HG02885 (cell line): Measurements from ENCODE around the gene NSUN6.
A peak's percentile ranks its signal among the peaks of the same experiment; 100 is the strongest.

Experiments used
- ATAC-seq: cut with Tn5 transposase; IDR thresholded peaks from one replicate; pipeline ENCODE4 v1.9.1; 2021; ENCODE audit warnings: mild to moderate bottlenecking; ENCODE audit not compliant: unreplicated experiment, poor library complexity

NSUN6 gene, protein sequence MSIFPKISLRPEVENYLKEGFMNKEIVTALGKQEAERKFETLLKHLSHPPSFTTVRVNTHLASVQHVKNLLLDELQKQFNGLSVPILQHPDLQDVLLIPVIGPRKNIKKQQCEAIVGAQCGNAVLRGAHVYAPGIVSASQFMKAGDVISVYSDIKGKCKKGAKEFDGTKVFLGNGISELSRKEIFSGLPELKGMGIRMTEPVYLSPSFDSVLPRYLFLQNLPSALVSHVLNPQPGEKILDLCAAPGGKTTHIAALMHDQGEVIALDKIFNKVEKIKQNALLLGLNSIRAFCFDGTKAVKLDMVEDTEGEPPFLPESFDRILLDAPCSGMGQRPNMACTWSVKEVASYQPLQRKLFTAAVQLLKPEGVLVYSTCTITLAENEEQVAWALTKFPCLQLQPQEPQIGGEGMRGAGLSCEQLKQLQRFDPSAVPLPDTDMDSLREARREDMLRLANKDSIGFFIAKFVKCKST

DNA sequence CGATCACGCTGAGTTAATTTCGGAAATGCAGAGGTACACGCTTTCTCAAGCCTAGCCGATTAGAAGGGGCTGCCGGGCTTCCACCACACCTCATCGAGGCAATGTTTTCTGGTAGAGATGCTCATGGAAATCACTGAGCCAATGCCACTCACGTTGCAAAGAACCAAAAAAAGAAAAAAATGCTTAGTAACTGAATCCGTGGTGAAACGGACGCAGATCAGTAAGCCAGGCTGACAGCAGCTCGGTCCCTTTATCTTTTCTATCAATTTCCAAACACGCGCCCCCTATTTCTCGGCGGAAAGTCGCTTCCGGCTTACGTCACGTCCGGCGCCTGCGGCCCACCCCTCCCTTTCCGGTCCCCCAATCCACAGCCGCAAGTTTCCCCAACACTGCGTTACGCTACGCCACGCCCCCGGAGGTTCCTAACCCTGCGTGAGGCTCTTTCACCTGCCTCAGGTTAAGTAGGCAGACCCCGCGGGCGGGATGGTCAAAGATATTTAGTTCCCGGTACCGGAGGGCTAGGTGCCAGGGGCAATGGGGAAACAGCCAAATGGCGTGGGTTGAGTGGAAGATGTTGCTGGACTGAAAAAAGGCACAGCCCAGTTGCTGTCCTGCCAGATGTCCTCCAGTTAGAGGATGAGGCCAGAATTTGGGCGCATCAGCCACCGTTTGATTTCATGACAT is at the start of gene NSUN6:
TSS of gene NSUN6 (minus strand) at position 264 of the 684 bp plus-strand sequence. CDS start 384 bp downstream, outside the sequence.
- ATAC-seq = peak; percentile 98

DNA sequence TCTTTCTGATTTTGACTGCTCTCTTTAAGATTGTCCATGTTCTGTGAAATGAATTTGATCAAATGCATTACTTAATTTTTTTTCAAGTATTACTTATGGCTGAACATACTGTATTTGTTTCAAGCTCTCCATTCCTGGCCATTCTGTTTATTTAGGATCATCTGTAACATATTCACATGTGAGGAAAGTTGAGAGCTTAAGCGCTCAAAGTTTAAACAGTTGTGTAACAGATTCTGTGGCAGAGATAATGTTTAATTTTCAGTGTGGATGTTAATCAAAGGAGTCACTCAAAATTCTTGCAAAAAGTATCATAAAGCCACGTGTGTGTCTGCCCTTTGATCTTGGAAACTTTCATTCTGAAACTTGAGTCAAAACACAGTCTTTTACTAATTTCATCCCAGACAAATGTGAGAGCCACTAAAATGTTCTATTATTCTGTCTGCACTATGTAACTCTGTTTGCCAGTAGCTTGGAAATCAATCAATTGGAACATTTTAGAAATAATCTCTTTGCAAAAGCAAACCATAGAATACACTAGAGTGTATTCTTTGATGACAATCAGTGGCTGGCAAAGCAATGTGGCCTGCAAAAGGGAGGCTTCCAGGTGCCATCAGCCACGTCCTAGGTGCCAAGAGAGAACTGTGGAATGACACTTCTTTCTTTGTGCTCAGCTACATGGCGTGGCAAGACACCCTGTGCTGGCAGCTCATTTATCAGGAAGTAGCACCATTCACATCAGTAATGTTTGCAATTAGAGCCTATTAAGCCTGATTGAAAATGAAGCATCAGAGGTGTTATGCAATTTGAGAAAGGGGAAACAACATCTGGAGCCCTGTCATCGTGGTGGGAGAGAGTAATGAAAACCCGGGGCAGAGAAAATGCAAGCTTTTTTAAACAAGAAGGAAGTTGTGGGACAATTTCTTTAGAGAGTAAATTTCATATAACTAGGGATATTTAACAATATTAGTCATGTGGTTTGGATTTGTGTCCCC is 48.8 kb upstream of the NSUN6 start:
- no peak for ATAC-seq

DNA sequence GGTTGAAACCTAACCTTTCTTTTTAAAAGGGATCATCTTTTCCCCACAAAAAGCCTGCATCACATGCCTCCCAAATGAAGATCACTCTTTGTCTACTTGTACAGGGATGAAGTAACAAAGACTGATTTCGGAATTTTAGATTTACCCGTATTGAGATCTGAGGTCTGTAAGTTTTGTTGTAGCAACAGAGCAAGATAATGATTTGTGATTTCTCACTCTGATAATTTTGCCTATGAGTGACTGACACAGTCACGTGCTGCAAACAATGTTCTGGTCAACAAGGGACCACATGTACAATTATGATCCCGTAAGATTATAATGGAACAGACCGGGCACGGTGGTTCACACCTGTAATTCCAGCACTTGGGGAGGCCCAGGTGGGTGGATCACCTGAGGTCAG is 39.2 kb upstream of the NSUN6 start:
- no peak for ATAC-seq

DNA sequence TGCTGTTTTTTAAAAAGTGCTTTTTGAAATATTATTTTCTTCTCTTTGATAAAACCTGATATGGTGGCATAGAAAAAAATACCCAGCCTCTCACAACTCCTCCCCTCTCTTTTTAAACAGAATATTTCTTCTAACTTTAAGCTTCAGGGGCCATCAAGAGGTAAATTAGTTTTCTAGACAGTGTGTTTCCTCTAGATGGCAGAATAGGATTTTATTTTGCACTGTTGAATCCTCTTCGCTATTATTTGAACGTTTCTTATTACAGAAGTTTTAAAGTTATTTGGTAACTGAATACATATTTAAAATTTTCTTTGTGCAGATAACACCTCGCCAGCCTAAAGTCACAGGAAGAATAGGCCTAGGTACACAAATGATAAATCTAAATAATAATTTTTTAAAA is 38.1 kb upstream of the NSUN6 start:
- ATAC-seq = no peak

DNA sequence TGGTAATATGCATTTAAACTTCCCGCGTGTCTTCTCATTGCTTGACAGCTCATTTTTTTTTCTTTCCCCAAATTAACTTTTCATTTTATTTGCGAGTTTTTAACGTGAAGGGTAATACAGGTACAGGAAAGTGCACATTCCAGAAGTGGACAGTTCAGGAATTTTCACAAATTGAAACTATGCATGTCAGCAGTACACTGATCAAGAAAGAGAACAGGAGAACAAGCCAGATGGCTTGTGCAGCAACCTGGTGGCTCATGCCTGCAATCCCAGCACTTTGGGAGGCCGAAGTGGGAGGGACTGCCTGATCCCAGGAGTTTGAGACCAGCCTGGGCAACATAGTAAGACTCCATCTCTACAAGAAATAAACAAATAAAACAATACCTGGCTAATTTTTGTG is 36.3 kb upstream of the NSUN6 start:
- no peak for ATAC-seq

DNA sequence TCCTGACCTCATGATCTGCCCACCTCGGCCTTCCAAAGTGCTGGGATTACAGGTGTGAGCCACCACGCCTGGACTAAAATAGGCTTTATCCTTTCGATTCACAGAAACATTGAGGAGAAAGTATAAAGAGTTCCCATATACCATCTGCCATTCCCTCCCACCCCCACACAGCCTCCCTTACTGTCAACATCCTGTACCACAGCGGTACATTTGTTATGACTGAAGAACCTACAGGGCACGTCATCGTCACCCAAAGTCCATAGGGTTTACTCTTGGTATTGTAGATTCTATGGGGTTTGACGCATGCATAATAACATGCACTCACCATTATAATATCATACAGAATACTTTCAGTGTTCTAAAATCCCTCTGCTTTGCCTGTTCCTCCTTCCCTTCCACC is 35.8 kb upstream of the NSUN6 start:
- ATAC-seq = no peak

DNA sequence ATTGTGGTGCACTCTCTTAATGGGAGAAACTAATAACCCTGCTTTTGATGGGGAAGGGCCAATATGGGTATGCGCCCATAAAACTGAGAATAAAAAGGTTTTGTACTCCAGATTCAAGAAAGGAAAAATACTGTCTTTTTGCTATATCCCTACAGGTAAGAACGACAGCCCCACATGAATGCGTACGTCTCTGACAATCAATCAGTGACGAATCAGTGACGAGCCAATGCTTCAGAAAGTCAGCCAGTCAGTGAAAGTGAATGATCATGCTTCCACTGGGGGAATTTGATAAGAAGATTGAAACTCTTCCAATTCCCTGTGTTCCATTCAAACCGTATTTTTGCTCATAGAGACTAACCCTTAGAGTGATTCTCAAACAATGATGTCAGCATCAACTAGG is 34.2 kb upstream of the NSUN6 start:
- ATAC-seq = no peak

DNA sequence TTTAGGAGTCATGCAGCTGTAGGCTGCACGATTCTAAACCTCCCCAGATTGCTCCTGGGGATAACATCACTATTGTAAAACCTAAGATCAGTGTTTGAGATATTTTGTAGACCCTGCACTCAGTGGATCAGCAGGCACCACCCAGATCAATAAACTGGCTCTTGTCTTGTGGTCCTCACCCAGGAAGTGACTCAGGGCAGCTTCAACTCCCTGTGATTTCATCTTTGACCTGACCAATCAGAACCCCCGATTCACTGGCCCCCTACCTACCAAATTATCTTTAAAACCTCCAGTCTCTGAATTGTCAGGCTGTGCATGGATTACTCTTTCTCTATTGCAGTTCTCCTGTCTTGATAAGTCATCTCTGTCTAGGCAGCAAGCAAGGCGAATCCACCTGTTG is 33.6 kb upstream of the NSUN6 start:
- no peak for ATAC-seq

DNA sequence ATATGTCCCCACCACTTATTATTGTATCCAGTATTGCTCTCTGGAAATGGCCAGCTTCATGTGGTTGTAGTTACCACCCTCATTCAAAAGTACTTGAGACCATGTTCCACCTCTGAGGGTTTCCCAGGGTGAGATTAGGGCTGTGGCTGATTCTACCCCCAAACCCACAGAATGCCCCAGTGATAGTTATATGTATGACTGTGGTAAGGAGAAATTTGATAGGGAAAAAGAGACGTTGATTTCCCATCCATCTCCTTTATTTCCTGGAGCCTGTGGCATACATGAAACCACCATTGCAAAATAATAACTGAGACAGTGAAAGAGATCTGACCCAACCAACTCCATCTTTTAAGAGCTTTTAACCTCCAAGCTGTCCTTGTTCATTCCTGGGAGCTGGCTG is 33.0 kb upstream of the NSUN6 start:
- ATAC-seq = no peak

DNA sequence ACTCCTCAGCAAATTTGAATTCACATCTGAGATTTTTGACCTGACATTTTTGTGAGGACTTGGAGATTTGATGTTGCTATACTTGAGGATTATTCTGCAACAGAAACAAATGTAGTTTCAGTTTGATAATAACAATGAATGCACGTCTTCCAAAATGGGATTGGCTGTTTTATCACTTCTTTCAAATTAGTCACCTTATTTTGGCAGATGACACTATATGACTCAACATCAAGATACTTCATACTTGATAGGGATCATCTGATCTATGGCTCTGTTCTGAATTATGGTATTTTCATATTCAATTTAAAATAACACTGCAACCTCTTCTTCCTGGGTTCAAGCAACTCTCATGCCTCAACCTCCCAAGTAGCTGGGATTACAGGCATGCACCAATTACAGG is 32.0 kb upstream of the NSUN6 start:
- no peak for ATAC-seq

DNA sequence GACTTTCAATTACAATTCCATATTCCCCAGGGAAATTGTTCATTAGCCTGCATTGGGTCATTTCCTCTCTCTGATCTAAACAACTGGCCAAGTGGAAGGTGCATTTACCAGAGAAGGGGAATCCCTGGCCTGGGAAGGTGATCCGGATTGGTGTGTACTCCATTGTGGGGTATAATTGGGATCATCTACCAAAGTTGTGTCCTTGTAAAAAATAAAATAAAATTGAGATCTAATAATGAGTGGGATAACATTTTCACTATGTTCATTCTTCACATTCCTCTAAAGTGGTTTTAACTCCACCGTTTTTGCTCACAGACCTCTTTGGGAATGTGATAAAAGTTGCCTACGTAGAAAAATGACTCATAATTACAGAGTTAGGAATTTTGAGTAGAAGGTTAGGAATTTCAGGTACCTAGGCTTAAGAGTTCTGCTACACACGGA is 30.6 kb upstream of the NSUN6 start:
- no peak for ATAC-seq

DNA sequence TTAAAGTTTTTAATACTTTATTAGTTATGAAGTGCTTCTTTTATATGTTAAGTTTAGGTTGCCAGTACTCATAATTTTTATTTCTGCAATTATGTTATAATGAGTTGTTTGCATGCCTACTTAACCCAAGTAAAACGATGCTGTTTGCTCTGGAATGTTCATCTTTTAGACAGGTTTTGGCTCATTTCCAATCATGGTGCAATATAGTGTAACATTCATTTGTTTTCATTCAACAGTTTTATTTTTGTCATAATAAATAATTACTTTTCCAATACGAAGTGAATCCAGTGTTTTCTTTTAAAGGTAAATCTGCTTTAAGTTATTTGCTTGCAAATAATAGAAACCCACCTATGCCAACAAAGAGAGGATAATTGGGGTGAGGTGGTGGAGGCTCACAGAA is 30.0 kb upstream of the NSUN6 start:
- ATAC-seq = no peak

DNA sequence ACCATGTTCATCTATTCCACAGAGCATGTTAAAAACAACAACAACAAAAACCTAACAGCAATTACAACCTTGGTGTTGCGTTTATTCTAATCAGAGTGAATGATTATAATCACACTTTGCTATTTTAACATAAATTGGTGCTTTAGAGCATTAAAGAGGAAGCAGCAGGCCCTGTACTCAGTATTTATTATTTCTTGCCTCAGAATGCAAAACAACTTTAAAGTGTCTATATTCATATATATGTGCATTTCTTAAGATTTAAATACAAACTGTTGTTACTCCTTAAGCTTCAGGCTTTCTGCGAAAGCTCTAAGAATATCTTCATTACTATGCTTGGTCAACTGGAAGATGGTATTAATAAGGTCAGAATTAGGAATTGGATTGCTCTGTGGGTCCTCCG is 29.4 kb upstream of the NSUN6 start:
- no peak for ATAC-seq

DNA sequence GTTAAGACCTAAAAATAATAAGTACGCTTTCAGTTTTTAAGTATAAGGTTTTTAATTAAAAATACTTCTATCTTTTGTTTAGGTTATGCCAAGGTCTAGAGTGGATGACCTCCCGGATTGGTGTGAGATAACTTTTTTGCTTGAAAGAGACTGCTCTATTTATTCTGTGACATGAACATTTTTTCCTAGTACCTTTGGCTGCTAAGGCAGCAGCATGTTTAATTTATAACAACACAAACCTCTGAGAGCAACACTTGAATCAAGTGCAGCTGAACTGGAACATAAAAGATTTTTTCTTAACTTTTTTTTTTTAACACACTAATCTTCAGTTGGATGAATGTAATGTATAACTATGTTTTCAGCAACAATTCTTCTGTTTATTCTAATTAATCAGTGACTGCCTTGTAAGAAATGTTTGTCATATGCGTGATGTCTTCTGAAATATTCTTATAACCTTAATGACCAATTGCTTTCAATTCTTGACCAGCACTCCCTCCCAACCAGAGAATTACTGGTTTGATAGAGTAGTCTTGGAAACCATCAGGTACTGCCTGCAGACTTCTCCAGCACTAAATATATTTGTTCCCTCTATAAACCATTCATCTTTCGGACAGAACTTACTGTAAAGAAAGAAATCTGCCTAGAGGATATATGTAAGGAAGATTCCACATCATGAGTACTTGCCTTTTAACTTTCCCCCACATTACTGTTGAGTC is 23.9 kb upstream of the NSUN6 start:
- no peak for ATAC-seq

DNA sequence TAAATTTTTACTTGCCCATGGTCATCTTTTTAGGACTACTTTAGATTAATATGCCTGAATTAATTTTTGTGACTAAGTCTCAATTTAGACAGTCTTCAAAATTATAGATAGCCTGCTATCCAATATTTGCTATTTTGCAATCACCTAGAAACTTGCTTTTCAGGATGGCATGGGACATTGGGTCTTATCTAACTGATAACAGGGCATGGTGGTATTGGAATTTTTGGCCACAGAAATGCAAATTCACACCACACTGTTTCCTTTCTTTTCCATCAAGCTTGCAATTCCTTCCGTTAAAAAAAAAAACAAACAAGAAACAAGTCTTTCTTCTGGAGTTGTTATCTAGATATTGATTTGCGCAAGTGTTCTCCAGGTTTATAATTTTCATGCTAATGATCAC is 16.6 kb upstream of the NSUN6 start:
- ATAC-seq = no peak

DNA sequence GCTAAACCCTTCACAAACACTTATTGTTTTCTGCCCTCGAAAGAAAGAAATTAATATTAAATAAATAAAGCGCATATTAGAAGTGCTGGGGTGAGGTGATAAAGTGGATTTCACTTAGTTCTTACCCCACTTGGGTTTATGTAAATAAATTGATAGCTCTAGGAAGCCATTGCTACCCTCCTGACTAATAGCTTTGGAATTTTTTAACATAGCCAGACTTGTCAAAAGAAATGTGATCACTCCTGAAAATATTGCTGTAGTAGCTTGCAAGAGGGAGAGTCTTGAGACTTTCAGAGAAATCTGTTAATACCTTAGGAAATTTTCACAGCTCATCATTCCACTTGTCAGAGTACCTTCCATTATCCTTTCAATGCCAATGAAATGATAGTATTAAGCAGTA is 15.4 kb upstream of the NSUN6 start:
- no peak for ATAC-seq

DNA sequence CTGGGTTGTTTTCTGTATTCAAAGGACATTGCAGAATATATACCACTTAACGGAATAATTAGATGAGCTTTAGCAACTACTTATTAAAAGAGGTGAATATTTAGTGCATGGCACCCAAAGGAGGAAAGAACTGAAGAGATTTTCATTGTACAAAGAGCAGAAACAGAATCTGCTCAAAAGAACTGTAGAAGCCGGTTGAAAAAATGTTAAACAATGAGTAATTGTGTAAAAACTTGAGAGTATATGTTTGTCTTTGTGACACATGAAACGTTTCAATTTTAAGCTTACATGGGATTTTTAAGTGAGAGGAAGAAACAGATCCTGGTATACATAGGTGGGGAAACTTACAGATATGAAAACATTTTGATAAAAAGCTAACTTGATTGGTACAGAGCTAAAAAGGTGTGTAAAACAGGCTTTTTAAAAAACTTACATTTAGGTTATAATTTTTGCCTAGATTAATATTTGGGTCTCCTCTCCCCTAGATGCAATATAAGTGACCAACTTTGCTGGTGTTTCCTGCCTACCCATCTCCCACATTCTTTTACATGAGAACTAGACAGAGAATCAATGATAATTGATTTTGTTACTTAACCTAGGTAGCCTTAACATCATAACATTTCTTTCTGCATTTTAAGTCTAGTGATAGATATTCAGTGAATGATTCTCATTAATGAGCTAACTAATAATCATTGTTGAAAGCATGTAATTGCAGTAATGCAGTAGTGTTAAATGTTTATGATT is 14.6 kb upstream of the NSUN6 start:
- ATAC-seq = no peak

DNA sequence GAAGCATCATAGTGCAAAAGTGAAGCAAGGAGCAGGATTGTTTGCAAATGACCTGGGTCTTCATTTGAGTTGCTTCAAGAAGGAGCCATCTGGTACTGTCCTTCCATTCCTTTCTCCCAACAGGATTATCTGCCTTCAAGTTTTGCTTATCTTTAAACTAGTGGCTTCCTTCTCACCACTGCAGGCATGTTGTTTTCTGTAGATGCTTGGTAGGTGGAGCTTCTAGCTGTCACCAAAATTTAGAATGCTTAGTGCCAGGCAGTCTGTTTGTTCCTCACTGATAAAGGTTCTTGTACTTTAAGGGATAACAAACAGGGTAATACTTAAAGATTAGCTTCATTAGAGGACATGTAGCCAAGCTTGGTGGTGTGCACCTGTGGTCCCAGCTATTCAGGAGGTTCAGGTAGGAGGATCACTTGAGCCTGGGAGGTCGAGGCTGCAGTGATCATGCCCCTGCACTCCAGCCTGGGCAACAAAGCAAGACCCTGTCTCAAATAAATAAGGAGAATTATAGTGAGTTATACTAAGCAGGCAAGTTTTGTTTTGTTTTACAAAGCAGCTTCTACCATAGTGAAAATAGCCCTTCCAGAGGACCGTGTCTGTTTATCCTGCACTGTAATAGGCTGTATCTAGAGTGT is 13.6 kb upstream of the NSUN6 start:
- no peak for ATAC-seq
